GM18502 (cell line): Measurements from ENCODE around the gene WDFY4.

Experiments
- ATAC-seq: cut with Tn5 transposase; IDR thresholded peaks from one replicate; pipeline ENCODE4 v1.9.1; 2021; ENCODE audit warnings: mild to moderate bottlenecking; ENCODE audit not compliant: unreplicated experiment, poor library complexity

WDFY4 gene

GRCh38 chr10:48835781-48836180, 151.1 kb downstream of the WDFY4 start:
- ATAC-seq = no peak

DNA sequence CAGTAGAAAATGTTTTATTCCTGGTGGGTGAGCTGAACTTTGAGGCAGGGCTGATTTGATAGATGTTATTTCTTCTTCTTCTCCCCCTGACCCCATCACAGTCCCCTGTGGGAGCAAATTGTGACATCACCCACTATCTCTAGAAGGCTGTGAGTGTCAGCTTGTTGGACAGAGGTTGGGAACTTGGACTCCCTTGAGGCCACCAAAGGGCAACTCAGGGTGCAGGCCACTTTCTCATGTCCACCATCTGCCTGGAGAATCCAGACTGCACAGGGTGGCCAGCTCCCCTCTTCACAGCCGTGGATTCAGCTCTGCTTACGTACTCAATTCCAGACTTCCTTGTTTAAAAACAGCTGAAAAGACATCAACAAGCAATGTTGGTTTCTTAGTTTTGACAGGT, 151.9 kb downstream of the WDFY4 start:
- ATAC-seq = no peak

DNA sequence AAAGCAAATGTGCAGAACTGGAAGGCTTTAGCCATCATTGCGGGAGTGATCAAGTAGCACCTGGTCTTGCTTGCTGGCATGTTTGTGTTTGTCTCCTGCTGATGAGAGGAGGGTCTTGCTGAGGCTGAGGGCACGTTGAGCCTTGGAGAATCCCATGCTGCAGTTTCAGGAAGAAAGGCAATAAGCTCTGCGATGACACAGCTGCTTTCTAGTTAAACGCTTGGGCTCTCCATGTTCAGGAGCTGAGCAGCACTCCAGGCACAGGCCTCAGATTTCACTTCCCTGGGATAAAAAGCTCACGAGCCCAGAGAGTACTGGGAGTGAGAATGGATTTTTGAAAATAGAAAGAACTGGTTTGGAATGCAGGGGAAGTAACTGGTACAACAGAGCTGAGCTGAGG, 154.2 kb downstream of the WDFY4 start:
- no peak for ATAC-seq

DNA sequence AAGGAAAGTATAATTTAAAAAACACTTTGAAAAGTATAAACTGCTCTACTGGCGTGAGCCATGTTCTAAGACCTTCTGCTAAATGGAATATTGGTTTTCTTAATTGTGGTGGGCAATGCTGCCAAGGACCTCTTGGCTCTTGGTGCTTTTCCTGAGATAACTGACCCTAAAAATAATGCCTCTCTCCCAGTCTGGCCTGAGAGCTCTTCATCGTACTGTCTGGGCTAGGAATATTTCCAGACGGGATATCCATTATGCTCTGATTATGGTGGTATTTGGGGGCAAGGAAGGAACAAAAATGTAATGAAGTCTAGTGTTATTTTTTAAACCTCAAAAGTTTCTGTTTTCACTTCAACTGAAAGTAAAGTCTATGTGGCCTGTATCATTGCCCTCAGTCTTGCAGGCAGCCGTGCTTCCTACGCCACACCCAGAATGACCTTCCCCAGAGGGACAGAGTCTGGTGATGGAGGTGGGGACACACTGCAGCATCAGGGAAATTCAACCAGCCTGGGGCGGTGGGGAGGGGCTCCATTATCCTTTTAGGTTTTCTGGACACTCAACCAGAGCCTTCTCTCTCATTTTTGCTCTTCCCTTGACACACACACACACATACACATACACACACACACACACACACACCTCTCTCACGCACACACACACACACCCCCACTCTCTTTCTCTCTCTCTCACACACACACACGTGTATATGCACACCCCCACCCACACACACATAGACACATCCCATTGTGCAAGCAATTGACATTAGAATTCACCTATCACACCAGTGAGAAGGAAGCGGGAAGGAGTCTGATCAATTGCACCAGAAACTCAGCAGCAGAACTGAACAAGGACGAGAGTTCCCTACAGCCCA, 155.4 kb downstream of the WDFY4 start:
- no peak for ATAC-seq

DNA sequence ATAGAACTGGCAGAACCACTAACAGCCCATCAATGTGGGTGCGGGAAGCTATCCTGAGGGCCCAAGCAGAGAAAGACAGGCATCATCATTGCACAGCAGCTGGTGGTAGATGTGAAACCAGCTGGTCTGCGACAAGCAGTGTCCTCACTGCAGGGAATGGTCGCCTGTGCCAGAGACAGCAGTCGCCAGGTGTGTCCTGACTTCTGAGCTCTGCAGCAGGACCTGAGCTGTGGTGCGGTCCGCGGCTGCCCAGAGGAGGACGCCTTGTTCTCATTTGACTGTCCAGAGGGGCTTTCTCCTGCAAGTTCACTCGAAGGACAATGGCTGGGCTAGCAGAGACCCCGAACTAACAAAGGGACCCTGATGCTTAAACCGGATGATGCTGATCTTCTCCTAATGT, 157.6 kb downstream of the WDFY4 start:
- ATAC-seq = no peak

DNA sequence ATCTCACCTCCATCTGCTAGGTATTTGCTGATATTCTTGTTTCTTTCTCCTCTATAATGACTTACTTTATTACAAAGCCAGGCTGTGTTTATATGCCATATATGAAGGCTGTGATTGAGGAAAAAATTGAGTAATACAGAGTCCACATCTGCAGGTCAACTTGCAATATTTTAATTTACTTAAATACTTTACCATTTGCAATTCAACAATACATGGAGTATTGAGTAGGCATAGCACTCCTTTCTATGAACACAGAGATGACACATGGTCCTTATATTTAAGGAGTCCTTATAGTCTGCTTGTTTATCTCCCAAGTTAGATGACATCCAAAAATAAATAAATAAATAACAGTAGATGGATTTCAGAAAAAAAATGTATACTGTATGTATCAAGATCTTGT, 158.5 kb downstream of the WDFY4 start:
- ATAC-seq = no peak

DNA sequence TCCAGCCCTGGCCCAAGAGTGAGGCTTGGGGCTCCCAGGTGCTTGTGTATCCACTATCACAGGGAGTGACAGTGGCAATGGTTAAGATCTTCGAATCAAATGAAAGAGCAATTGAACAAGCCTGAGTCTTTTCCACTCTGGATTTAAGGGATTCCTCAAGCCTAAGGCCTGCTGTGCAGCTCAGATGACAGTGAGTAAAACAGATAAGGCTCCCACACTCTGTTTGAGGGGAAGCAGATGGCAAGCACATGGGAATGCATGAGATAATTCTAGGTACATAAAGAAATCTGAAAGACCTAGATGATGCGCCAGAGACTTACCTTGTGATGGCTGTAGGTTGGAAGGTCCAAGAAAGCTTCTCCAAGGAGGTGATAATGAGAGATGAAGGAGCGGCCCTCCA, 159.9 kb downstream of the WDFY4 start:
- ATAC-seq = no peak

DNA sequence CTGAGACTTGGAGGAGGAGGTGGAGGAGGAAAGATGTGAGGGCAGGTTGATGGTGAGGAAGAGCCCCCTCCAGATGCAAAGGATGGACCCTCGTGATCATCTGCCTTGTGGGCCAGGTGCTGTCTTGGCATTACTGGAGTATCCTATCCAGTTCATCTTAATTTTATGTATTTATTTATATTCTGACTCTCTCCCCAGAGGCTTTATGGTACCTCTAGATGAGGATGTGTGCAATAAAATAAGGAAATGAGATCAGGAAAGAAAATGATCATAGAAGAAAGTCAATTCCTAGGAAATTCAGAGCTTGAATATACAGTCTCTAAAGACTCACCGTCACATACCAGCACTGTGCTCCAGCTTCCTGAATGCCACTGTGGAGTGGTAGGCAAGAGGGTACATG, 160.8 kb downstream of the WDFY4 start:
- no peak for ATAC-seq

DNA sequence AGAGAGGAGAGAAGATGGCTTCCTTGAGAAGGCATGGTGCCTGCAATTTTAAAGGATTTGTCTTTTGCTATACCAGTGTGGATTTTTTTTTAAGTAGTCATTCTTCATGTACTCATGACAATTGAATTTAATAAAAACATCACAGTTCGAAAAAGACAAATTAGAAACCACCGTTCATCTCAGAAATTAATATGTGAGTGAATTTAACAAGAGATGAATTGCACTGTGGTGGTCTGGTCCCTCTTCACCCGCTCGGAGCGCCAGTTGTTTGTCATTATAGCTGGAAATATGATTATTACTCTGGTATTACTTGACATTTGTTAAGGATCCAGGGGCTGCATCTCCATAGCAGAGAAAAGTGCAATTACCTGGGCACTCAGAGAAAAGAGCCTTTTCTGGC, 163.0 kb downstream of the WDFY4 start:
- ATAC-seq = no peak

DNA sequence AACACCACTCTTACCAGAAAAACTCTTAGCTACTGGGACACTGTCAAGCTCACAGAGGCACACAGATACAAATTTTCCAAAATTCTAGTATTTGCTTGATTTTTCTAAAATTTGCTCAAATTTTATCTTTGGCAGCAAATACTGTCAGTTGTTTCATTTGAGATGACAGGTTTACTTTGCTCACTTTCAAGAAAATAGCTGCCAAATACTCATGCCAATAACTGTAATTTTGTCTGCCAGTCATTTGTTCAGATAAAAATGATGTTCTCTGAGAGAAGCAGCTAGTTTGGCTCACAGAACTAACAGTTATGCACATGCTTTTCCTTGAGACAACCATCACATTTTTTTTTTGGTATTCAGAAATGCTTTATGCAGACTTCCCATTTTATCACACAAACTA, 172.2 kb downstream of the WDFY4 start:
- ATAC-seq = no peak

DNA sequence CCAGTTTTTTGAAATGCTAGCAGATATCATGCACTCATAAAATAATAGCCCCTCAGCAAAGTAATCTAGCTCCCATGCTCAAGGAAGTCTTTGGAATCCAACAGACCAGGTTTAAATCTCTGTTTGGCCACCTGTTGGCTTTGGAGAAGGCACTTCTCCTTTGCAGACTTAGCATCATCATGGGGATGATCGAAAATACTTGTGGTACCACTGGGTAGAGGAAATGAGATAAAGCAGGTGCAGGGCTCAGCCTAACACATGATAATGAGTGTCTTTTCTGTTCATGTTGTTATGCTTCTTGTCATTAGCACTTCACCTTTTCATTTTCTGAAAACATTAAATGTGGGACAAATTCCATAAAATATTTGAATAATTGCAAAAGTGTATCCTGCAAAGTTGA, 187.6 kb downstream of the WDFY4 start:
- no peak for ATAC-seq

DNA sequence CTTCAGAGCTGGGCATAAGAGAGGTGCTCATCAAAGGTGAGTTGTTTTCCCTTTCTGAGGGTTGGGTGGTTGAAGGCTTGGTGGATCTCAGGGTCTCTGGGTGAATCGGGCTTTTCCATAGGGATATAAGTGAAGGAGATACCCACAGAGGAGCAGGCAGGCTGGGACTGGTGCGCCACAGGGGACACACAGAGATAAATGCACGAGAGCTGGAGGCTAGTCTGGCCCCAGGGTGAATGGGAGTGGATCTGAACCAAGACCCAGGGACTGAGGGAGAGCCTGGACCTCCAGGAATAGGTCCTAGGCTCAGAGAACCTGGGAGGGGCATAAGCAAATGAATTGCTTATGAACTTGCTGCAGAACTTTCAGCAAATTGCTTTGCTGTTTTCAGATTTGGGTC, 193.4 kb downstream of the WDFY4 start:
- ATAC-seq = no peak

GRCh38 chr10:48879451-48879850, 194.8 kb downstream of the WDFY4 start:
- no peak for ATAC-seq

GRCh38 chr10:48880016-48880705, 195.5 kb downstream of the WDFY4 start:
- no peak for ATAC-seq

- no peak for ATAC-seq
Measured at GRCh38 chr10:48881937-48882336, 197.3 kb downstream of the WDFY4 start.

DNA sequence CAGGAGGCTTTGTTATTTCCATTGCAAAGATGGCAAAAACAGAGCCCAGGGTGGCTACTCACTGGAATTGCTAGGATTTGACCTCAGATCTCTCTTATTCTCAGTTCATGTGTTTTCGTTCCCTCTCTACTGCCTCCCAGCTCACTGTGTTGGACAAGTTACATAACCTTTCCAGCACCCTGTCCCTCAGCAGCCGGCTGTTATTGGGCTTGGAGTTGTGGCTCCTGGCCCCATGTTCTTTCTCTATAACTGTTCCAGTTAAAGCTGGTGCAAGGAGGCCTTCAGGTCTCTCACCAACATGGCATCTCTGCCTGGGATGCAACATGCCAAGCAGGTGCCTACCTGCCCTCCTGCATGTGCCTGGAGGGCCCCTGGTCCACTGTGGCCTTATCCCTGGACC, 198.2 kb downstream of the WDFY4 start:
- ATAC-seq = no peak

- no peak for ATAC-seq
Measured at GRCh38 chr10:48883701-48884100, 199.0 kb downstream of the WDFY4 start.

DNA sequence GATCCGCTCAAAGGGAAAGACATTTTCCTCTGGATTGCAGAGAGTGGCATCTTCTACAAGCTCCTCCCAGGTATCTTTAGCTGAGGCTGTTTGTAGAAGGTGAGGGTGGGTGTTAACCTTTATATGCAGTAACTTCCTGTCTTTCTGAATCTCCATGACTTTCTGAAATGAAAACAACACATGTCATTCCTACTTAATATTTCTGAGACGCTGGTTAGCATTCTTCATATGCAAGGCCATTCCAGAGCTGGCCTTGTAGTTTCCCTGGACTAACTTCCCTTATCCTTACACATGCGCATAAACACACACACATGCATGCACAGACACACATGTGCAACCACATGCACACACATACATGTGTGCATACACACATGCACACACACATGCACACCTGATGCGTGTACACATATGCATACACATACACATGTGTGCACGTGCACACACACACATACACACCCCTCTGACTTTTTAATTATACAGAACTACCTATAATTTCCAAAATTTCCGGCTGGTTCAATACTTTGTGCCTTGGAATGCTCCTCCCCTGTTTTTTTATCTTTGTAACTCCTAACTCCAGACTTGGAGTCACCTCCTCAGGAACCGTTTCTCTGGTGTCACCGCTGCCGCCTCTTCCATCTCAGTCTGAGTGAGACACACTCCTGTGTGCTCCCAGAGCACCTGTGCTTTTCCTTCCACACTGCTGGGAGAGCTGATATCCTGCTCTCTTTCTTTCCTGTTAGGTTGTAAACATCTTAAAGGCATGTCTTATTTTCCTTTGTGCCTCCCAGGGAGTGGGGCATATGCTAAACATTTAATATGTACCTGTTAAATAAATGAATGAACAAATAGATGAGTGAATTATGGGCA, 199.7 kb downstream of the WDFY4 start:
- no peak for ATAC-seq

- ATAC-seq = no peak
Measured at GRCh38 chr10:48885376-48885775, 200.7 kb downstream of the WDFY4 start.

DNA sequence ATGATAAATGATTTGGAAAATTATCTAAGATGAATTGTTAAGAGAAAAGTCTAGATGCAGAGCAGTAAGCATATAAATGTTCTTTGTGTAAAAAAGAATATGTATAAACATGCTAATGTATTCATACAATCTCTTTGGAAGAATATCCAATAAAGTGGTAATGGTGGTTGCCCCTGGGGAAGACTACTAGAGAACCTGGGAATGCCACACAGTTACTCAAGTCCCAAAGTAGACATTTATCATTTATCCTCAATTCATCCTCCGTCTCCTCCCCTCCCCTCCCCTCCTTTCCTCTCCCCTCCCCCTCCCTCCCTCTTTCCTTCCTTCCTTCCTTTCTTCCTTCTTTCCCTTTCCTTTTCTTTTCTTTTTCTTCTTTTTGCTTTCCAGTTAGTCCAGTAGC, 203.3 kb downstream of the WDFY4 start:
- ATAC-seq = no peak
